HCT116 (cell line): ENCODE results near the gene VSTM2L. TPM values are rescaled to one million over a fixed set of nuclear protein-coding genes. Genes with fewer than 3 reads are reported as not detected.

Experiments used
- ATAC-seq: fragments of 200-7000 bp; cut with Tn5 transposase; 2 replicates; pipeline ENCODE4 v1.9.1; 2020; ENCODE audit warnings: mild to moderate bottlenecking, moderate library complexity
- BruUV-seq: library from RNA; stranded (reverse); fragments of 400-500 nt; replicated peaks from 2 replicates; lab custom pipeline; 2021; lab: Mats Ljungman, UMichigan
- CTCF ChIA-PET: fragments of 300-600 bp; sonication (Branson Sonifier 250); formaldehyde crosslinking; loops from one replicate; lab custom pipeline; 2021; ENCODE audit warnings: antibody characterized with exemption; lab: Charles Lee
- POLR2A ChIA-PET: fragments of 300-600, 350-600 bp; sonication (Branson Sonifier 250); formaldehyde crosslinking; loops from one replicate; lab custom pipeline; 2021; ENCODE audit warnings: antibody characterized with exemption; lab: Charles Lee
- RAD21 ChIA-PET, 2 experiments: fragments of 300-600 bp; sonication (Branson Sonifier 250); formaldehyde crosslinking; loops; one replicate each; lab custom pipeline; 2023; ENCODE audit warnings: low total read pairs in 2 of 2; ENCODE audit not compliant: uncharacterized antibody in 2 of 2, unreplicated experiment in 2 of 2, low non-redundant PET in 1 of 2; lab: Charles Lee
- DNase-seq: peaks from one replicate; pipeline ENCODE4 v3.0.0-alpha.2; 2010; ENCODE audit warnings: low read depth, low spot score
- H2AFZ ChIP-seq: fragments of 200-600 bp; shearing (Covaris generic), sonication (generic); 2 replicates; pipeline ENCODE4 v1.6.1; 2017; ENCODE audit warnings: low read depth, mixed run types, mixed read lengths, antibody characterized with exemption, low read length; ENCODE audit not compliant: poor library complexity, severe bottlenecking
- H3K27ac ChIP-seq: 2 replicates; pipeline ENCODE4 v1.5.1; 2012; ENCODE audit warnings: low read depth, low read length
- H3K27me3 ChIP-seq: fragments of 200-600 bp; sonication (generic); 2 replicates; pipeline ENCODE4 v1.6.1; 2016; ENCODE audit warnings: mixed run types, low read length, mixed read lengths; ENCODE audit not compliant: insufficient read depth
- H3K36me3 ChIP-seq, 2 experiments: fragments of 200-500 bp in 1 of 2; fragments of 200-600 bp in 1 of 2; sonication (Bioruptor generic) in 1 of 2; sonication (generic) in 1 of 2; 2 replicates each; pipeline versions ENCODE4 v1.5.1 to v1.6.1; 2014 to 2016; ENCODE audit warnings: low read length in 2 of 2, inconsistent platforms in 1 of 2, mixed read lengths in 1 of 2, mixed run types in 1 of 2; ENCODE audit not compliant: insufficient read depth in 2 of 2, control insufficient read depth in 1 of 2
- H3K4me1 ChIP-seq, 2 experiments: fragments of 200-600 bp in 1 of 2; sonication (generic) in 1 of 2; 2 replicates each; pipeline versions ENCODE4 v1.5.1 to v1.6.1; 2012 to 2017; ENCODE audit warnings: low read length in 2 of 2, inconsistent platforms in 1 of 2, mild to moderate bottlenecking in 1 of 2, mixed read lengths in 1 of 2, mixed run types in 1 of 2, moderate library complexity in 1 of 2; ENCODE audit not compliant: insufficient read depth in 2 of 2, control insufficient read depth in 1 of 2
- H3K4me2 ChIP-seq: fragments of 200-600 bp; sonication (generic); 2 replicates; pipeline ENCODE4 v1.6.1; 2017; ENCODE audit warnings: mixed run types, low read length, mixed read lengths
- H3K4me3 ChIP-seq, 2 experiments: fragments of 200-600 bp in 1 of 2; sonication (generic) in 1 of 2; replicated peaks in 1 of 2; 2 replicates each; pipeline ENCODE4 v1.5.1; 2011 to 2016; ENCODE audit warnings: low read length in 2 of 2, control low read depth in 1 of 2, low read depth in 1 of 2, mild to moderate bottlenecking in 1 of 2, mixed read lengths in 1 of 2, mixed run types in 1 of 2
- H3K79me2 ChIP-seq: fragments of 200-600 bp; sonication (generic); 2 replicates; pipeline ENCODE4 v1.6.1; 2017; ENCODE audit warnings: mild to moderate bottlenecking, mixed run types, low read length, moderate library complexity, mixed read lengths; ENCODE audit not compliant: insufficient read depth
- H3K9ac ChIP-seq: fragments of 200-600 bp; sonication (generic); 2 replicates; pipeline ENCODE4 v1.6.1; 2016; ENCODE audit warnings: low read length, mixed read lengths
- H3K9me2 ChIP-seq: fragments of 200-600 bp; sonication (generic), shearing (Covaris generic); 2 replicates; pipeline ENCODE4 v1.6.1; 2017; ENCODE audit warnings: mixed run types, mild to moderate bottlenecking, moderate library complexity; ENCODE audit not compliant: insufficient read depth
- H3K9me3 ChIP-seq, 2 experiments: fragments of 200-500 bp in 1 of 2; fragments of 200-600 bp in 1 of 2; sonication (Bioruptor generic) in 1 of 2; sonication (generic) in 1 of 2; 2 replicates each; pipeline ENCODE4 v1.6.1; 2014 to 2017; ENCODE audit warnings: low read length in 2 of 2, mixed read lengths in 2 of 2, inconsistent platforms in 1 of 2, low read depth in 1 of 2, mild to moderate bottlenecking in 1 of 2, mixed run types in 1 of 2, moderate library complexity in 1 of 2; ENCODE audit not compliant: control insufficient read depth in 1 of 2, insufficient read depth in 1 of 2
- H4K20me1 ChIP-seq: fragments of 200-600 bp; sonication (generic), shearing (Covaris generic); 2 replicates; pipeline ENCODE4 v1.6.1; 2017; ENCODE audit warnings: mixed run types, mild to moderate bottlenecking, moderate library complexity; ENCODE audit not compliant: insufficient read depth
- ELF1 ChIP-seq: IDR thresholded peaks from 2 replicates; pipeline ENCODE4 v1.6.1; 2012; ENCODE audit warnings: low read depth, borderline replicate concordance
- POLR2A ChIP-seq: IDR thresholded peaks from 2 replicates; pipeline ENCODE4 v1.7.0; 2011; ENCODE audit warnings: borderline replicate concordance; ENCODE audit not compliant: insufficient read depth, insufficient read length; ENCODE audit errors: extremely low read depth
- SIN3A ChIP-seq: IDR thresholded peaks from 2 replicates; pipeline ENCODE4 v1.6.1; 2012; ENCODE audit warnings: low read depth
- TCF7L2 ChIP-seq: IDR thresholded peaks from 2 replicates; pipeline ENCODE4 v1.7.0; 2011; ENCODE audit warnings: borderline replicate concordance, inconsistent platforms; ENCODE audit not compliant: insufficient read depth, insufficient read length; ENCODE audit errors: extremely low read depth
- intact Hi-C: fragments of 100-400 bp; cut with micrococcal nuclease; formaldehyde crosslinking; loops from 2 replicates; pipeline ENCODE4 v1.10.0; 2022
- total RNA-seq: library from RNA; stranded (reverse); gene quantifications from one replicate; pipeline ENCODE4 v1.2.1, GENCODE V29; 2021; ENCODE audit not compliant: unreplicated experiment
- TF ChIP-seq, protein P1 (sequence below): IDR thresholded peaks from 2 replicates; pipeline ENCODE4 v1.6.1; 2012; ENCODE audit warnings: low read depth
- TF ChIP-seq, protein P2 (sequence below): IDR thresholded peaks from 2 replicates; pipeline ENCODE4 v1.6.1; 2012
- TF ChIP-seq, protein P3 (sequence below), 3 experiments: fragments of 200-600 bp in 1 of 3; sonication (generic) in 1 of 3; IDR thresholded peaks in 2 of 3; conservative IDR thresholded peaks in 1 of 3; 2 replicates each; pipeline ENCODE4 v1.5.1; 2012 to 2017; ENCODE audit warnings: low read depth in 2 of 3, low read length in 2 of 3, antibody characterized with exemption in 1 of 3, borderline replicate concordance in 1 of 3, control low read depth in 1 of 3, mild to moderate bottlenecking in 1 of 3, mixed read lengths in 1 of 3, mixed run types in 1 of 3, moderate library complexity in 1 of 3; ENCODE audit not compliant: insufficient read depth in 1 of 3

VSTM2L gene
- total RNA-seq, 1 experiment from 2014 or later: 0.69 TPM

DNA sequence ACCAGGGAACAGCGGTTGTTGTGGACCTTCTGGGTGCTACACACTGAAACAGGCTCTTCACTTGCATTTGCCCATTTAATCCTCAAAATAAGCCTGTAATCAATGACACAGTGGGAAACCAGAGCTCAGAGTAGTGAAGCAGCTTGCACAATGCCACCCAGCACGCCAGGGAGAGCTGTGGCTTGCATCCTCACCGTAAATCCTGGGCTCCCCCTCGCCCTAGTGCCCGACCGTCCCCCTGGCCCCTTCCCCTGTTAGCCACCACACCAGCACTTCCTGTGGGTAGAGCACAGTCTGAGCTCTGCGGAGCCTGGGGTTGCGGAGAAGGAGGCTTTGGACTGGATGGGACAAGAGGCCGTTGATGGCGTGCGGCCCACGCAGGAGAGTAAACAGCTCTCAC, 14.5 kb downstream of the VSTM2L start (continued):
- TF ChIP-seq, protein P1, sequence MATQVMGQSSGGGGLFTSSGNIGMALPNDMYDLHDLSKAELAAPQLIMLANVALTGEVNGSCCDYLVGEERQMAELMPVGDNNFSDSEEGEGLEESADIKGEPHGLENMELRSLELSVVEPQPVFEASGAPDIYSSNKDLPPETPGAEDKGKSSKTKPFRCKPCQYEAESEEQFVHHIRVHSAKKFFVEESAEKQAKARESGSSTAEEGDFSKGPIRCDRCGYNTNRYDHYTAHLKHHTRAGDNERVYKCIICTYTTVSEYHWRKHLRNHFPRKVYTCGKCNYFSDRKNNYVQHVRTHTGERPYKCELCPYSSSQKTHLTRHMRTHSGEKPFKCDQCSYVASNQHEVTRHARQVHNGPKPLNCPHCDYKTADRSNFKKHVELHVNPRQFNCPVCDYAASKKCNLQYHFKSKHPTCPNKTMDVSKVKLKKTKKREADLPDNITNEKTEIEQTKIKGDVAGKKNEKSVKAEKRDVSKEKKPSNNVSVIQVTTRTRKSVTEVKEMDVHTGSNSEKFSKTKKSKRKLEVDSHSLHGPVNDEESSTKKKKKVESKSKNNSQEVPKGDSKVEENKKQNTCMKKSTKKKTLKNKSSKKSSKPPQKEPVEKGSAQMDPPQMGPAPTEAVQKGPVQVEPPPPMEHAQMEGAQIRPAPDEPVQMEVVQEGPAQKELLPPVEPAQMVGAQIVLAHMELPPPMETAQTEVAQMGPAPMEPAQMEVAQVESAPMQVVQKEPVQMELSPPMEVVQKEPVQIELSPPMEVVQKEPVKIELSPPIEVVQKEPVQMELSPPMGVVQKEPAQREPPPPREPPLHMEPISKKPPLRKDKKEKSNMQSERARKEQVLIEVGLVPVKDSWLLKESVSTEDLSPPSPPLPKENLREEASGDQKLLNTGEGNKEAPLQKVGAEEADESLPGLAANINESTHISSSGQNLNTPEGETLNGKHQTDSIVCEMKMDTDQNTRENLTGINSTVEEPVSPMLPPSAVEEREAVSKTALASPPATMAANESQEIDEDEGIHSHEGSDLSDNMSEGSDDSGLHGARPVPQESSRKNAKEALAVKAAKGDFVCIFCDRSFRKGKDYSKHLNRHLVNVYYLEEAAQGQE: no peak
- TF ChIP-seq, protein P2, sequence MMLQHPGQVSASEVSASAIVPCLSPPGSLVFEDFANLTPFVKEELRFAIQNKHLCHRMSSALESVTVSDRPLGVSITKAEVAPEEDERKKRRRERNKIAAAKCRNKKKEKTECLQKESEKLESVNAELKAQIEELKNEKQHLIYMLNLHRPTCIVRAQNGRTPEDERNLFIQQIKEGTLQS: no peak

DNA sequence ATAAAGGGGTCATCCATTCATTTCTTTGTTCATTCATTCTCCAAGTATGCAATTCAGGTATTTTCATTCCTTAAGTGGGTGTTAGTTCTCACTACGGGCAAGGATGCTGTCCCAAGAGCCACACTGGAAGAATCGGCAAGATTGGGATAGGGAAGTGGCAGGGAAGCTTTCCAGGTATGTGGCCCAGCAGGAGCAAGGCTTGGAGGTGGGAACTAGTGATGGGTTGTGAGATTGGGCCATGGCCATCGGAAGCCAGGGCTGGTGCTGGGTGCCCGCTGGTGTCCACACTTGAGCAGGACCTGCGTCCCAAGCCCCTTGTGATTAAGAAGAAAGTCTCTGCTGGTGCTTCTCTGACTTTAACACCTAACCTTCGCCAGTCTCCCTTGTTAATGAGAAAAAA, 15.1 kb downstream of the VSTM2L start:
- Histone ChIP-seq H4K20me1 (no peaks in the 10 kb centered on the region), H2AFZ (no peak overlapping the region), H3K27ac (no peak overlapping the region), H3K36me3 (no peaks in the 10 kb centered on the region), H3K79me2 (no peaks in the 10 kb centered on the region), H3K9me3 (no peaks in the 10 kb centered on the region), H3K4me1 (no peaks in the 10 kb centered on the region)
- ATAC-seq: no peak
- POLR2A ChIA-PET: no interaction called here
- intact Hi-C loops: no loop called here
- CTCF ChIA-PET: no interaction called here
- RAD21 ChIA-PET: no interaction called here
- TF ChIP-seq POLR2A (no peak), SIN3A (no peak), TCF7L2 (no peak), ELF1 (no peak)
- TF ChIP-seq, protein P3, sequence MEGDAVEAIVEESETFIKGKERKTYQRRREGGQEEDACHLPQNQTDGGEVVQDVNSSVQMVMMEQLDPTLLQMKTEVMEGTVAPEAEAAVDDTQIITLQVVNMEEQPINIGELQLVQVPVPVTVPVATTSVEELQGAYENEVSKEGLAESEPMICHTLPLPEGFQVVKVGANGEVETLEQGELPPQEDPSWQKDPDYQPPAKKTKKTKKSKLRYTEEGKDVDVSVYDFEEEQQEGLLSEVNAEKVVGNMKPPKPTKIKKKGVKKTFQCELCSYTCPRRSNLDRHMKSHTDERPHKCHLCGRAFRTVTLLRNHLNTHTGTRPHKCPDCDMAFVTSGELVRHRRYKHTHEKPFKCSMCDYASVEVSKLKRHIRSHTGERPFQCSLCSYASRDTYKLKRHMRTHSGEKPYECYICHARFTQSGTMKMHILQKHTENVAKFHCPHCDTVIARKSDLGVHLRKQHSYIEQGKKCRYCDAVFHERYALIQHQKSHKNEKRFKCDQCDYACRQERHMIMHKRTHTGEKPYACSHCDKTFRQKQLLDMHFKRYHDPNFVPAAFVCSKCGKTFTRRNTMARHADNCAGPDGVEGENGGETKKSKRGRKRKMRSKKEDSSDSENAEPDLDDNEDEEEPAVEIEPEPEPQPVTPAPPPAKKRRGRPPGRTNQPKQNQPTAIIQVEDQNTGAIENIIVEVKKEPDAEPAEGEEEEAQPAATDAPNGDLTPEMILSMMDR (IDR thresholded peaks at IDR 0.05 in 2 of 3, conservative IDR thresholded peaks at IDR 0.05 in 1 of 3; ENCODE audit: borderline replicate concordance in 1 of 3, insufficient read depth in 1 of 3, low read depth in 2 of 3, low read length in 2 of 3): no peak
- TF ChIP-seq, protein P2: no peak
- TF ChIP-seq, all 23 proteins: peak for 0
- no peaks in the 10 kb centered on the region for H3K9me2 ChIP-seq
- H3K4me3 ChIP-seq: no peak overlapping the region
- no peak overlapping the region for H3K4me2 ChIP-seq
- H3K9ac ChIP-seq: no peak overlapping the region
- no peak for DNase-seq
- no TSS peak for BruUV-seq
- peaks cover 16% of the 10 kb centered on the region; the same call in 1 of the 2 replicates for H3K27me3 ChIP-seq
